HS-27A (cell line): ENCODE results near the gene OAT.

Experiments
- DNase-seq: peaks from one replicate; pipeline ENCODE4 v3.0.0-alpha.2; 2012; ENCODE audit warnings: low read depth, missing footprints

The OAT gene

DNA sequence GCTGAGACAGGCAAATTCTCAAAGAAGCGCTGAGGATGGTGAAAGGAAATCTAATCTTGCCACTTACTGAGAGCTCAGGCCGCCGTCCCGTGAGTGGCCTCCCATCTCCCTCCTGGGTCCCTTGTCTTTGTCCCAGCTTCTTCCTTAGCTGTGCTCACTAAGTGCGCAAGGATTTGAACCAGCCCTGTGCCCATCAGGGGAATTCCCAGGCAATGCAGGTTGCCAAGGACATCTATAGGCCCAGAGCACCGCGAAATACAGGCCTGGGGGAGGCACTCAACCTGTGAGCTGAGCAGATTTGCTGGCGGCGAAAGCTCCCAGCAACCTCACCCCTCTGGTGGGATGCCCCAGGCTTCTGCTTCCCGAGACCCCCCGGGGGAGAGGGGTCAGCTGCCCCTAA, 64.8 kb downstream of the OAT start:
- DNase-seq: no peak

DNA sequence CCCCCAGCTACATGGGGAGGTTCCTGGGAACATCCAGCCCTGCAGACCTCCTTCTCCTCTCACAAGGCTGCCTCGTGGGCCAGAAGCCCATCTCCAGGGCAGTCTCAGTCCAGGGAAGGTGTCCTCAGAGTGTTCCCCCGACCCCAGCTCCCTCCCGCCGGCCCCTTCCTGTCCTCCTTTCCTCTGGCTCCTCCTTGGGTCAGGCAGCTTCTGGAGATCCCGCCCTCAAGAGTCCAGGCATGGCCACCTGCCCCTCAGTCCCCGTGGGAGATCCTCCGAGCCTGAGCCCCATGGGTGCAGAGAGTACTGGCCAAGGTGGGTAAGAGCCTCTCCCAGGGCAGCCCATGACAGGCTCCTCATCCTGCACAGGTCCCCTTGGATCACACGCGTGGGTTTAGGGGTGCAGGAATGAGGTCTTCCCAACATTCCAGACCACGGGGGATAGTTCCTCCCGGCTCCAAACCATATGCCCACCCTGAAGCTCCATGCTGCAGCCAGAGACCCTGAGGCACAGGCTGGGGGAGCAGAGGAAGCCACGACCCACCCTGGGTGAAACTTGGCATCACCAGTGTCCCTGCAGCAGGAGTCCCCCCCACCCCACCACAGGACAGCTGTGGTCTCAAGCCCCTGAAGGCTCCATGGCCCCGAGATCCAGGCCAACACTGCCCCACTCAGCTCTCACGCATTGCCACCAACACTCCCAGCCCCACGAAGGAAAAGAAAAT, 65.5 kb downstream of the OAT start:
- no peak for DNase-seq

DNA sequence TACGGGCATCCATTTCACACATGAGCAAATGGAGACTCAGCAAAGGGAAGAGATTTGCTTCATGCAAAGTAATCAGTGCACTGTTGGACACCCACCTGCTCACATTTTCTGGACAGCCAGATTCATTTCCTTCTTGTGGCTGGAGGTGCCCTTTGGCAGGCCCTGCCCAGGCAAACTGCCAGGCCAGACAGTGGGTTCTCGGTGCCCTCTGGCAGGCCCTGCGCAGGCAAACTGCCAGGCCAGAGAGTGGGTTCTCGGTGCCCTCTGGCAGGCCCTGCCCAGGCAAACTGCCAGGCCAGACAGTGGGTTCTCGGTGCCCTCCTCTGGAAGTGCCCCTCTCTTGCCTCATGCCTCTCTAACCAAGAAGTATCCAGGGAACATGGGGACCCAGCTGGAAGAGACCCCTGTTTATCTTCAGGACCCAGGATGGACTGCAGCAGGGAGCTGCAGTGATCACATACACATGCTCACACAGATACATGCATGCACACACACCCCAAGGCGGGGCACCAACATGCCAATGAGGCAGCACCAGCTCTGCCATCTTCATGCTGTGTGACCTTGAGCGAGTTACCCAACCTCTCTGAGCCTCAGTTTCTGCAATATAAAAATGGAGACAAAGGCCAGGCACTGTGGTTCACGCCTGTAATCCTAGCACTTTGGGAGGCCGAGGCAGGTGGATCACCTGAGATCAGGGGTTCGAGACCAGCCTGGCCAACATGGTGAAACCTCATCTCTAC, 67.1 kb downstream of the OAT start:
- no peak for DNase-seq

DNA sequence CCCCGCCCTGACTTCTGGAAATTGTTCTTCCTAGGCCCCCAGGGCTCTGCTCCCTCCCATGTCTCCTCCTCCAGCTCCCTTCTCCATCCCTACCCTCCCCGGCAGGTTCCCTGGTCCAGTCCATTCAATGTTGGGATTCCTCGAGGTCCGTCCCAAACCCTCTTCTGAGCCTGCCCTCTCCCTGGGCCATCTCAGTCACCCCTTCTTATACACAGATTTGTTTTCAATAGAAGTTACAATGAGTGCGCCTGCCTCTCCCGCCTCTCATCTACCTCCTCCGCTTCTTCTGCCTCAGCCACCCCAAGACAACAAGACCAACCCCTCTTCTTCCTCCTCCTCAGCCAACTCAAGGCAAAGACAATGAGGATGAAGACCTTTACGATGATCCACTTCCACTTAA, 67.9 kb downstream of the OAT start:
- no peak for DNase-seq

DNA sequence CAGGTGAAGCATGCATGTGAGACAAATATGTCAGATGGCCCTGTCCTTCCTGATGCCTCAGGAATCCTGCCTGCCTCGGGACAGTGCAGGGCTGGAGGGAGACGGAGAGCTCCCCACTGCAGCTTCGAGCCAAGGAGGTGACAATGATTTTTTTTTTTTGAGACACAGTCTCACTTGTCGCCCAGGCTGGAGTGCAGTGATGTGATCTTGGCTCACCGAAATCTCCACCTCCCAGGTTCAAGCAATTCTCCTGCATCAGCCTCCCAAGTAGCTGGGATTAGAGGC, 68.8 kb downstream of the OAT start:
- no peak for DNase-seq

DNA sequence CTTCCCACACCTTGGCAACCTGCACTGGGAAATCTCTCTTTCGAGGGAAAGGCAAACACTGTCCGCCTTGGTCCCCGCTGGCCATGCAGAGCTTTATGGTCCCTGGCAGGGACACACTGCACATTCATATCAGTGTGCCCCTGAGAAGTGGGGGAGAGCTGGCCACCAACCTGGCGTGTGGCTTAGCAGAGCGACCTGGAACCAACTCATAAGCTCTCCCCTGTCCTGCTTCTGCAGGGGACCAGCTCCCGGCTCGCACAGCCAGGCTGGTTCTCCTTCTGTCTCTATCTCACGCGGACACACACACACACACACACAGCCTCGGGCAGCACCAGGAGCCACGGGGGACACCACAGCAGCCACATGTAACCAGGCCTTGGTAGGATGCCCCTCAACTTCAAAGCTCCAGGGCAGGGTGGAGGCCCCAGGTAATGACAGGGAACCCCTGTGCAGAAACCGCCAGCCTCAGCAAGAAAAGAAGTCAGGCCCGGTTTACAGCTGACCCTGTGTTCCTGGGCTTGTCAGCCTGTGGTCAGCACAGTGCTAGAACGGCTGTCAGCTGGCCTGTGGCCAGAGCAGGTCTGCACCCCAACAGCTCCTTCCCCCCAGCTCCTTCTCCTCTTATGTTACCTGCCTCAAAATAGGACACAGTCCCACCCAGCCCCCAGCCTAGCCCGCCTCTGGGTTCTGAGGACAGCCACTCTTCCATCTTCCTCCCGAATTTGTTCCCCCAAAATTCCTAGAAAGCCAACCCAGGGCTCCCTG, 69.3 kb downstream of the OAT start:
- no peak for DNase-seq

DNA sequence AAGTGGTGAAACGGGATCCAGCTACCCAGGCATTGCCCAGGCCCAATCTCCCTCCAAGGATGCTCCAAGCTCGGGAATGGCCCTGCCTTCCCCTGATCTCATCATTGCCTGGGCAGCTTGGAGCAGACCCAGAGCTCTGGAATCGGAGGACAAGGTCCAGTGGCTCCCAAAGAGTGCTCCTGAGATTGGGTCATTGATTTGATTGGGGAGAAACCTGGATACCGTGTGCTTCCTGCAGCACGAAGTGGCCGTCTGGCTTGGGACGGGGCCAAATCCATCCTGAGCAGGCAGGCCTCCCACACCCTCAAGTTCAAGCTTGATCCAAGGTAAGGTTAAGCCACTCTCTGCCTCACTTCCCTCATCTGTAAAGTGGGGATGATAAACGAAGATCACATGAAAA, 69.9 kb downstream of the OAT start:
- no peak for DNase-seq

DNA sequence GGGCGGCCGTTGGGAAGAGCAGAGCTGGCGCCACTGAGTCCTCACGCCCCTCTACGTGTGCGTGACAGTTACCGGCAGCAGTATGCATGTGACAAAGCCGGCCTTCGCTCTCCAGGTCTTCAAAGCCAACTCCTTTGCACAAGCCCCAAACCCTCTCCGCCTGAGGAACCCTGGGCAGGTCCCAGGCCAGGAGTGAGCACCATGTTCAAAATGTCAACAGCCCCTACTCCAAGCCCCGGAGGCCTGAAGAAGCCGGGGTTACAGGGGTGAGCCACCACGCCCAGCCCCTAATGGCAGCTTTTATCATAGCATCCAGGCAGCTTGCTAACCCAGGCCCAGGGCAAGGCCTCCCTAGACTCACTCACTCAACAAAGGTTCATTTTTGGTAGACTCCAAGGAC, 70.8 kb downstream of the OAT start:
- DNase-seq: no peak
